Rectal smooth muscle tissue (tissue), 1 donor: ENCODE measurements around the gene STX10.

Source experiments
- H3K27ac ChIP-seq: one replicate; pipeline ENCODE4 v1.7.0; 2013; ENCODE audit warnings: low read depth, low read length, inconsistent platforms
- H3K27me3 ChIP-seq: one replicate; pipeline ENCODE4 v1.7.0; 2013; ENCODE audit warnings: low read length; ENCODE audit not compliant: control insufficient read depth, insufficient read depth
- H3K36me3 ChIP-seq: one replicate; pipeline ENCODE4 v1.7.0; 2013; ENCODE audit warnings: low read length; ENCODE audit not compliant: control insufficient read depth, insufficient read depth
- H3K4me1 ChIP-seq: one replicate; pipeline ENCODE4 v1.7.0; 2013; ENCODE audit warnings: low read length; ENCODE audit not compliant: control insufficient read depth, insufficient read depth
- H3K4me3 ChIP-seq: one replicate; pipeline ENCODE4 v1.7.0; 2013; ENCODE audit warnings: low read length
- H3K9ac ChIP-seq: one replicate; pipeline ENCODE4 v1.7.0; 2013; ENCODE audit warnings: low read length

STX10 gene

GRCh38 chr19:13160557-13160956, 10.4 kb upstream of the STX10 start:
- Histone ChIP-seq H3K27ac (no peak overlapping the region), H3K4me3 (no peak overlapping the region), H3K36me3 (no peaks in the 10 kb centered on the region), H3K4me1 (peaks cover 11% of the 10 kb centered on the region), H3K9ac (no peak overlapping the region), H3K27me3 (no peaks in the 10 kb centered on the region)

- H3K9ac ChIP-seq, result no peak overlapping the region
- no peak overlapping the region for H3K4me3 ChIP-seq
- H3K4me1 ChIP-seq, result peaks cover 17% of the 10 kb centered on the region
- H3K36me3 ChIP-seq, result no peaks in the 10 kb centered on the region
- no peak overlapping the region for H3K27ac ChIP-seq
- no peaks in the 10 kb centered on the region for H3K27me3 ChIP-seq
Measured at GRCh38 chr19:13159713-13160112, 9.5 kb upstream of the STX10 start.

GRCh38 chr19:13155472-13156359, 5.5 kb upstream of the STX10 start:
- Histone ChIP-seq H3K27me3 (no peaks in the 10 kb centered on the region), H3K4me1 (peaks cover 9% of the 10 kb centered on the region), H3K4me3 (peak overlapping the region; percentile 99), H3K9ac (peak overlapping the region; percentile 38), H3K27ac (peak overlapping the region; percentile 99), H3K36me3 (no peaks in the 10 kb centered on the region)

- Histone ChIP-seq H3K4me3 (peak overlapping the region; percentile 99), H3K27ac (peak overlapping the region; percentile 99), H3K27me3 (no peaks in the 10 kb centered on the region), H3K36me3 (no peaks in the 10 kb centered on the region), H3K4me1 (peaks cover 9% of the 10 kb centered on the region), H3K9ac (peak overlapping the region; percentile 38)
Measured at GRCh38 chr19:13154911-13155471, 4.8 kb upstream of the STX10 start.

- Histone ChIP-seq H3K9ac (peak overlapping the region; percentile 100), H3K27ac (peak overlapping the region; percentile 99), H3K27me3 (no peaks in the 10 kb centered on the region), H3K36me3 (no peaks in the 10 kb centered on the region), H3K4me3 (peak overlapping the region; percentile 99), H3K4me1 (peaks cover 9% of the 10 kb centered on the region)
Measured at GRCh38 chr19:13154241-13154778, 4.1 kb upstream of the STX10 start.

GRCh38 chr19:13153569-13154240, 3.5 kb upstream of the STX10 start:
- H3K4me3 ChIP-seq, result peak overlapping the region; percentile 99
- H3K27me3 ChIP-seq, result no peaks in the 10 kb centered on the region
- H3K9ac ChIP-seq, result peak overlapping the region; percentile 100
- H3K4me1 ChIP-seq, result peaks cover 11% of the 10 kb centered on the region
- H3K36me3 ChIP-seq, result no peaks in the 10 kb centered on the region
- peak overlapping the region; percentile 99 for H3K27ac ChIP-seq

GRCh38 chr19:13152974-13153568, 2.9 kb upstream of the STX10 start:
- peak overlapping the region; percentile 100 for H3K9ac ChIP-seq
- no peaks in the 10 kb centered on the region for H3K36me3 ChIP-seq
- peaks cover 13% of the 10 kb centered on the region for H3K4me1 ChIP-seq
- H3K4me3 ChIP-seq, result peak overlapping the region; percentile 99
- peak overlapping the region; percentile 99 for H3K27ac ChIP-seq
- H3K27me3 ChIP-seq, result no peaks in the 10 kb centered on the region

GRCh38 chr19:13152356-13152973, 2.3 kb upstream of the STX10 start:
- Histone ChIP-seq H3K36me3 (no peaks in the 10 kb centered on the region), H3K27ac (peak overlapping the region; percentile 99), H3K9ac (peak overlapping the region; percentile 98), H3K4me1 (peaks cover 13% of the 10 kb centered on the region), H3K4me3 (peak overlapping the region; percentile 99), H3K27me3 (no peaks in the 10 kb centered on the region)

- peak overlapping the region; percentile 99 for H3K27ac ChIP-seq
- H3K9ac ChIP-seq, result peak overlapping the region; percentile 100
- no peaks in the 10 kb centered on the region for H3K36me3 ChIP-seq
- H3K27me3 ChIP-seq, result no peaks in the 10 kb centered on the region
- peak overlapping the region; percentile 99 for H3K4me3 ChIP-seq
- H3K4me1 ChIP-seq, result peaks cover 13% of the 10 kb centered on the region
Measured at GRCh38 chr19:13151605-13152355, 1.6 kb upstream of the STX10 start.

GRCh38 chr19:13150931-13151604, 893 bp upstream of the STX10 start:
- no peaks in the 10 kb centered on the region for H3K36me3 ChIP-seq
- no peaks in the 10 kb centered on the region for H3K27me3 ChIP-seq
- peak overlapping the region; percentile 100 for H3K9ac ChIP-seq
- H3K4me1 ChIP-seq, result peaks cover 13% of the 10 kb centered on the region
- H3K27ac ChIP-seq, result peak overlapping the region; percentile 99
- peak overlapping the region; percentile 98 for H3K4me3 ChIP-seq
